ENCODE data around the gene EIF2D. TPM values are rescaled to one million over a fixed set of nuclear protein-coding genes. Genes with fewer than 3 reads are reported as not detected.

Gene EIF2D
- total RNA-seq, 1 experiment from 2014 or later, result 110 TPM

GRCh38 chr1:206572835-206573234 lies 39.4 kb downstream of the EIF2D start:
- intact Hi-C loops (cut with micrococcal nuclease), result no loop called here
- no peak overlapping the region for H3K27ac Mint-ChIP-seq (ENCODE audit: low read depth, unreplicated experiment)
- BruUV-seq (replicated peaks), result no TSS peak
- peaks cover 7% of the 10 kb centered on the region for H3K4me1 Mint-ChIP-seq (ENCODE audit: insufficient read depth, unreplicated experiment)
- H3K36me3 Mint-ChIP-seq (ENCODE audit: insufficient read depth, unreplicated experiment), result no peaks in the 10 kb centered on the region
- ChIA-PET CTCF (interaction anchor here (1.1 to 22.6 kb wide), 6 partner anchors 8 to 93 kb away, joined by 3 to 851 read pairs (median 152); partner anchors contain the start of gene RASSF5), POLR2A (interaction anchor here (1.6 kb wide), 1 partner anchor 11 kb away, joined by 6 read pairs; no protein-coding TSS in a partner anchor)
- DNase-seq (ENCODE audit: unreplicated experiment), result no peak
- H3K4me3 Mint-ChIP-seq (ENCODE audit: unreplicated experiment), result no peak overlapping the region
- no peaks in the 10 kb centered on the region for H3K9me3 Mint-ChIP-seq (ENCODE audit: unreplicated experiment)
- TF ChIP-seq CTCF (IDR thresholded peaks at IDR 0.05; ENCODE audit: unreplicated experiment), result no peak
- no peaks in the 10 kb centered on the region for H3K27me3 Mint-ChIP-seq (ENCODE audit: insufficient read depth, unreplicated experiment)

- Mint-ChIP-seq H3K4me1 (ENCODE audit: insufficient read depth, unreplicated experiment) (peaks cover 7% of the 10 kb centered on the region), H3K27ac (ENCODE audit: low read depth, unreplicated experiment) (no peak overlapping the region), H3K36me3 (ENCODE audit: insufficient read depth, unreplicated experiment) (no peaks in the 10 kb centered on the region), H3K9me3 (ENCODE audit: unreplicated experiment) (no peaks in the 10 kb centered on the region), H3K27me3 (ENCODE audit: insufficient read depth, unreplicated experiment) (no peaks in the 10 kb centered on the region), H3K4me3 (ENCODE audit: unreplicated experiment) (no peak overlapping the region)
- POLR2A ChIA-PET, result interaction anchor here (1.3 kb wide), 1 partner anchor 9 kb away, joined by 3 read pairs; no protein-coding TSS in a partner anchor
- intact Hi-C loops (cut with micrococcal nuclease), result no loop called here
- CTCF ChIA-PET, result interaction anchor here (0.7 to 22.6 kb wide), 5 partner anchors 13 to 99 kb away, joined by 3 to 851 read pairs (median 5); partner anchors contain the start of gene RASSF5
- TF ChIP-seq CTCF (IDR thresholded peaks at IDR 0.05; ENCODE audit: unreplicated experiment), result no peak
- BruUV-seq (replicated peaks), result no TSS peak
- DNase-seq (ENCODE audit: unreplicated experiment), result no peak
These were observed 41.7 kb downstream of the EIF2D start for GRCh38 chr1:206570529-206570928.

- intact Hi-C loops (cut with micrococcal nuclease), result no loop called here
- no peaks in the 10 kb centered on the region for H3K27me3 Mint-ChIP-seq (ENCODE audit: insufficient read depth, unreplicated experiment)
- no peaks in the 10 kb centered on the region for H3K4me1 Mint-ChIP-seq (ENCODE audit: insufficient read depth, unreplicated experiment)
- H3K4me3 Mint-ChIP-seq (ENCODE audit: unreplicated experiment), result no peak overlapping the region
- ChIA-PET POLR2A (interaction anchor here (0.6 to 1.3 kb wide), 2 partner anchors 10 to 155 kb away, joined by 3 read pairs; no protein-coding TSS in a partner anchor), CTCF (interaction anchor here (1.3 to 22.6 kb wide), 5 partner anchors 13 to 72 kb away, joined by 4 to 851 read pairs (median 77); partner anchors contain the start of gene RASSF5)
- no peak for DNase-seq (ENCODE audit: unreplicated experiment)
- no TSS peak for BruUV-seq (replicated peaks)
- no peak overlapping the region for H3K27ac Mint-ChIP-seq (ENCODE audit: low read depth, unreplicated experiment)
- TF ChIP-seq CTCF (IDR thresholded peaks at IDR 0.05; ENCODE audit: unreplicated experiment), result no peak
- no peaks in the 10 kb centered on the region for H3K36me3 Mint-ChIP-seq (ENCODE audit: insufficient read depth, unreplicated experiment)
- no peaks in the 10 kb centered on the region for H3K9me3 Mint-ChIP-seq (ENCODE audit: unreplicated experiment)
These were observed 42.7 kb downstream of the EIF2D start for GRCh38 chr1:206569556-206569955.

GRCh38 chr1:206568779-206569352 lies 43.4 kb downstream of the EIF2D start:
- intact Hi-C loops (cut with micrococcal nuclease), result no loop called here
- Mint-ChIP-seq H3K9me3 (ENCODE audit: unreplicated experiment) (no peaks in the 10 kb centered on the region), H3K36me3 (ENCODE audit: insufficient read depth, unreplicated experiment) (no peaks in the 10 kb centered on the region), H3K4me1 (ENCODE audit: insufficient read depth, unreplicated experiment) (no peaks in the 10 kb centered on the region), H3K27me3 (ENCODE audit: insufficient read depth, unreplicated experiment) (no peaks in the 10 kb centered on the region), H3K4me3 (ENCODE audit: unreplicated experiment) (no peak overlapping the region), H3K27ac (ENCODE audit: low read depth, unreplicated experiment) (no peak overlapping the region)
- no peak for TF ChIP-seq CTCF (IDR thresholded peaks at IDR 0.05; ENCODE audit: unreplicated experiment)
- BruUV-seq (replicated peaks), result no TSS peak
- CTCF ChIA-PET, result interaction anchor here (0.7 to 22.6 kb wide), 7 partner anchors 9 to 72 kb away, joined by 3 to 851 read pairs (median 4); partner anchors contain the start of genes EIF2D and RASSF5
- DNase-seq (ENCODE audit: unreplicated experiment), result no peak
- POLR2A ChIA-PET, result interaction anchor here (0.7 kb wide), 2 partner anchors 9 to 13 kb away, joined by 3 read pairs; no protein-coding TSS in a partner anchor
